HG03025 (cell line): ENCODE data around the gene AP3M1.
A peak's percentile ranks its signal among the peaks of the same experiment; 100 is the strongest.
"Not testable (repeated sequence)": the region's sequence is repeated elsewhere in the genome, so short reads cannot be mapped to it uniquely, and the experiment has no call there.

Experiments used
- ATAC-seq: cut with Tn5 transposase; IDR thresholded peaks from one replicate; pipeline ENCODE4 v1.9.1; 2021; ENCODE audit warnings: mild to moderate bottlenecking, moderate library complexity; ENCODE audit not compliant: unreplicated experiment, low FRiP score

Gene AP3M1

DNA sequence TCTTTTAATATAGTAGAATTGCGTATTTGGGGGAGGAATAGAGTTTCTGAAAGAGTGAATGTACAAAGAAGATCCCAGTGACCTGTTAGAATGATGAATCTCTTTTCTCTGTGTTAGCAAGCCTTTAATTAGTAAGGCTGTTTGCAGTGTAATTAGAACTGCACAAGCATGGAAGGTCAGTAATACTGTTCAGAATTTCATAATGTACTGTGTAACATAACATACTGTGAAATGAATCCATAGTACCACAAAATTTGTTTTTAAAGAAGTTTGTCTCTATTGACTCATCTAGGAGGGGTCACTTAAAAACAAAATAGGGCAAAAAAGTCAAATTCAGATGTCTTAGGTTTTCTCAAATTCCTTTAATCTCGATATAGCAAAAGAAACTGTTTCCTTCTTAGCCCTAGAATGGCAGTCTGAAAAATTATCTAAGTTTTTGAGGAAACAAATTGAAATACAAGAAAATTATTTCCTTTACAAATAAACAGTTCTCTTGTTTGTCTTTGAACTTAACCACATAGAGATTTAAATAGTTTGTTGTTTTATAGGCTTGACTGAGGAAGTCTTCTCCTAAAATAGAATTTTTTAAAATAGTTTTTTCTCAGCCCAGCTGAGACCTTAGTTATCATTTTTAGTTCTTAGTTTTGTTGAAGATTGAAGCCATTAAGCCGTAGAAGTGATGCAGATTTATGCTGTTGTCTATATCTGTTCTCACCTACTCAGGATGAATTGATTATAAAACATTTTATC is 12.9 kb upstream of the AP3M1 start:
- ATAC-seq, result no peak

DNA sequence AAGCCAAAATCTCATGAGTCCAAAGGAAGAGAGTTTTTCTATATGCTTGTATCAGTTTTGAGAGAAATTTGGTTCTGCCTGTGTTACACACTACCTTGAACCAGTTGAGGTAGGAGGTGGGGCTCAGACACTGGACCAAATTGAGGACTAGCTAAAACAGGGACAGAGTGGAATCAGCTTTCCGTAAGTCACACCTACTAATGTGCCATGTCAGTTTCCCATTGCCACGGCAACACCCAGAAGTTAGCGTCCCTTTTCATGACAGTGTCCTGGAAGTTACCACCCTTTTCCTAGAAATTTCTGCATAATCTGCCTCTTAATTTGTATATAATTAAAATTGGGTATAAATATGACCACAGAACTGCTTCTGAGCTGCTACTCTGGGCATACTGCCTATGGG is 9.4 kb upstream of the AP3M1 start:
- no peak for ATAC-seq

DNA sequence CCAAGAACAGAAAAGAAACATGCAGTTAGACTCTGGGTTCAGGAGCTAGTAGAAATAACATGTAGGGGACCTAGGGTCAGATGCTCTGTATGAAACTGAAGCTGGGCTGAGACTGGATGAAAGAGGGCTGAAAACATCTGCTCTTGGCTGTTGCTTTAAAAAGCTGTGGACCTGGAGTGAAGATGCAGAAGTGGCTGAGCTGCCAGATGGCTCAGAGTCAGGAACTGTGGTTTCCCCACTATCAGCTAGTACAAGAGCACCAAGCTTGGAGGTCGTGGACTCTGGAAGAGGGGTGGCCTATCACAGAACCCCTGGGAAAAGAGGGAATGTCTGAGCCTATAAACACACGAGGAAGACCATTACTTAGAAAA is 6.3 kb upstream of the AP3M1 start:
- peak; percentile 66 for ATAC-seq

DNA sequence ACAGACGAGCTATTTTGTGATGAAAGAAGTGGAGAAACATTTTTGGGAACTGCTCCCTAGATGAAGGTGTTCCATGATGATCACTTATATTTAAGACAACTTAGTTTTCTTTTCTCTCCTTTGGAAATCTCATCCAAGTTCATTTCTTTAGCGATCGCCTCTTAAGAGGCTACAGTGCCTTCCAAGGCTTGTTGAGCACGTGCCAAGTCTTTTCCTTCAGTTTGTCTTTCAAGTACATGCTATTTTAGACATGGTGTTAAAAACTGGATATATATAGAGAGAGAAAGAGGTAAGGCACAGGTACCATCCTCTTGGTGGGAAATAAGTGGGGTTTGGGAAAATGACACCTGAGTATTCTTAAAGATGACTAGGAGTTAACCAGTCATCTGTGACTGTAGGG is 3.0 kb upstream of the AP3M1 start:
- ATAC-seq, result no peak

DNA sequence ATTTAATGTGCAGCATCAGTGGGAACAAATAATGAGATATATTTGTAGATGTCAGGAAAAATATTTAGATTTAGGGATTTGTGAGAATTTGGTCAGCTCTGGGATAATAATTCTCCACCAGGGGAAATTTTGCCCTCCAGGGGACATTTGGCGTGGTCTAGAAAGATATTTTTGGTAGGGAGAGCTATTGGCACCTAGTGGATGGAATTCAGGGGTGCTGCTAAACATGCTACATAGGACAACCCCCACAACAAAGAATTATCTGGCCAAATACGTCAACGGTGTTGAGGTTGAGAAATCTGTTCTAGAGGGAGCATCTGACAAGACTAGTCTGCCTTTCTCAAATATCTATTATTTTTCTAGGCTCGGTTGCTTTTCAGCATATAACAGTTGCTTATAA is 2.5 kb upstream of the AP3M1 start:
- no peak for ATAC-seq

DNA sequence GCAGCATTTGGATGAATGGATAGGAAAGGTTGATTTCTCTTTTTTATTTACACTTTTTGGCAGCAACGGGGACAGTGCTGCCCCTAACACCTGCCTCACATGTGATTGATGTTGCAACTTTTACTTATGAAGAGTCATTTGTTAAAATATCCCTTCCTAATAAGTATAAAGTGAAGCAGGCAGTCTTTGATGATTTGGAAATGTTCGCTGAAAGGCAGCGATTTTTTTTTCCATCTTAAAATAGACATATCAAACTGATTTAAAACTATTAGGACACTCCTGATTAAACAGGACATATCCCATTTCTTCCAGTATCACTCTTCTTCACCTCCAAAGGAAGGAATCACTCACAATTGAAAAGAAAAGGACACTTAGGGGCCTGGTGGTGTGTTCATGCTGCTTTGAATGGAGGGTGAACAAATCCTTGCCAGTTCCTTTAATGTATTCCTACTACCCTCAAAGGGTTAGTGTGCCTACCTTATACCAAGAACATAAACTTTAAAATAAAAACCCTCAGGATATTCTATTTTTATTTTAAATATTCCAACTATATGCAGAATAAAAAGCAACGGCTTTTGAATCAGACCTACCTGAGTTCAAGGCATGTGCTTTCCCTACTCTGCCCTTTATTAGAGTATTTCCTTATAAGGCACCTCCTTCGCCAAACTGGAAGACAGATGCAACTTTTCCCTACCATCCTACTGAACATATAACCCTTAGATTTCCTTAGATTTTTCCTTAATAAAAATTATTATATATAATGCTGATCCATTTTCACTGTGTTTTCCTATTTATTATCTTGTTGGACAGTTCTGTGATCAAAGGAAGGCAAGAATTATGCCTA is 1.5 kb upstream of the AP3M1 start:
- ATAC-seq, result no peak

DNA sequence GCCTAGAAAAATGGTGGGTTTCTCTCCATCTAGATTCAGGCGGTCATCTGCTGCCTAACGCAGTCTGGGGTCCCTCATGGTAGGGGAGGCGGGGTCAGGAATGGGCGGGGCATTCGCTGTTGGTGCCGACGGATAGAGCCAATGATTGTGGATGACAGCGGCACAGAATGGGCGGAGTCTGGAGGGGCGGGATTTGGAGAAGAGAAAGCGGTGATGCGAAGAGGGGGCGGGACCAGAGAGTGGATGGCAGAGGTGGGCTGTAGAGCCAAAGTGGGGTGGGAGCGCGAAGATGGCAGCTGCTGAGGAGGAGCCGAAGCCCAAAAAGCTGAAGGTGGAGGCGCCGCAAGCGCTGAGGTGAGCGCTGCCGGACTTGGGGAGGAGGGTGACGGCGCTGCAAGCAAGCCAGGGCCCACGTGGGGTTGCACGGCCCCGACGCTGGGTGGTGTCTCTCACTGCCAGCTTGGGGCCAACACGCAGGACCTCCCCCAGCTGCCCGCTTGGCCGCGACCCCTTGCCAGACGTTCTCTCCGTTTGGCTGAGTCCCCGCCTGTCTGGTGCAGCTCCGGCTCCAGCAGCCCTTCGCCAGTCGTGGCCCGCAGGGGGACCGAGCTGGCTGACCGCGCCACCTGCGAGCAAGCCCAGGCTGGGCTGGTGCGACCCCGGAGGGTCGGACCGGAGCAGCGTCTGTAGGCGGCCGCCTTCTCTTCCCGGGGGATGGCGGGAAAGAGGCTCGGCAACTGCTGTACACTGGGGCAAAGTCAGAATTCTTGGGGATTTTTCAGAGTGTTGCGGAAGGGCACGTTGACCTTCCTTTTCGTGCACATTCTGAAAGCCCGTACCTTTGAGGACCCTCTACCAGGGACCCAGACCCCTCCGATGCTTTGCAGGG is 606 bp upstream of the AP3M1 start, which contains the start of gene ADK:
ADK (plus strand) TSS at position 232 of the 889 bp plus-strand sequence; CDS start at position 290, 58 bp downstream.
- peak; percentile 76 for ATAC-seq

DNA sequence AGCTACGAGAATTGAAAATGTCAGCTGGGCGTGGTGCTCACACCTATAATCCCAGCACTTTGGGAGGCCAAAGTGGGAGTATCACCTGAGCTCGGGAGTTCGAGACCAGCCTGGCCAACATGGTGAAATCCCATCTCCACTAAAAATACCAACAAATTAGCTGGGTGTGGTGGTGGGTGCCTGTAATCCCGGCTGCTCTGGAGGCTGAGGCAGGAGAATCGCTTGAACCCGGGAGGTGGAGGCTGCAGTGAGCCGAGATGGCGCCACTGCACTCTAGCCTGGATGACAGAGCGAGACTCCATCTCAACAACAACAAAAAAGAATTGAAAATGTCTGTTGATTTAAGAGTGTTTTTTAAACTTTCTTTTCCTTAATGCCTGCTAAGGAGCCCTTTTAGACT is 3.6 kb downstream of the AP3M1 start:
- not testable (repeated sequence) for ATAC-seq

DNA sequence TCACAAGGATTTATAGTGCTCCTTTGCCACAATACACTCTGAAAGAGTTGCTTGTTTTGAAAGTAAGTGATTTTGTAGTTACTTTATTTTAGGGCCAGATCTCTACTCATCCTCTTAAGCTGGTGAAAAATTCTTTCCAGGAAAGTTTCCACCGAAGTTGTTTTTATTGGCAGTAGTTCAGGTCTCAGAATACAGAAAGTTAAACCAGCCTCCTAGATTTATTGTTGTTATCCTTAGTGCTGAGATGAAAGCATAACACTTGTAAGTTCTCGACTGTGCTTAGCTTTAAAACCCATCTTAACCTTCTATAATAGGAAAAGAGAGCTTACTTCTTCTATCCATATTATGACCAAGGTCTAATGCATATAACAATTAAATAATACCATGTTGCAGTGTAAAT is 5.5 kb downstream of the AP3M1 start:
- no peak for ATAC-seq

DNA sequence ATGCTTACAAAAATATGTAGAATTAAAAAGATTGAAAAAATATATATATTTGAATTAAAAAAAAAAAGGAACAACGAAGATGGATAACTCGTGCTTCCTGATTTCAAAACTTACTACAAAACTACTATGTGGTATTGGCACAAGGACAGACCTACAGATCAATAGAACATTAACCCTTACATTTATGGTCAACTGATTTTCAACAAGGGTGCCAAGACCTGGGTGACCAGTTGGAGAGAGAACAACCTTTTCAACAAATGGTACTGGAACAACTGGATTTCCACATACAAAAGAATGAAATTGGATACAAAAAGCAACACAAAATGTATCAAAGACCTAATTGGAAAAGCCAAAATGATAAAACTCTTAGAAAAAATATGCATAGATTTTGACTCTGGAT is 10.1 kb downstream of the AP3M1 start:
- no peak for ATAC-seq

DNA sequence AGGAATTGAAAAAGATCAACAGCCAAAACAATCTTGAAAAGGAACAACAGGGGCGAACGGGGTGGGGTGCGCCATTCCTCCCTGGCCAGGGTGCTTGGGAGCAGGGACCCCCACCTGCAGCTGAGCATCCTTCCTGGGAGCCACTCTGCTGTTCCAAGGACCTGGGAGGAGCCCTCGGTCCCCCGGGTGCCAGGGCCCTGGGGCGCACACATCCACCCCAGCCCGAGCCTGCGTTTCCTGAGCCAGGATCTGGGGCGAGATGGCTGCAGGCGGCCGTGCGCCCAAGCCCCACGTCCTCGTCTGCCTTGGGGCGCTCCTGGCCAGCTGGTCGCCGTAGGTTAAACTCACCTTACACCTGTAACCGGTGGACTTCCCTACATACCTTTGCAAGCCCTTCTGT is 10.6 kb downstream of the AP3M1 start:
- ATAC-seq, result no peak

DNA sequence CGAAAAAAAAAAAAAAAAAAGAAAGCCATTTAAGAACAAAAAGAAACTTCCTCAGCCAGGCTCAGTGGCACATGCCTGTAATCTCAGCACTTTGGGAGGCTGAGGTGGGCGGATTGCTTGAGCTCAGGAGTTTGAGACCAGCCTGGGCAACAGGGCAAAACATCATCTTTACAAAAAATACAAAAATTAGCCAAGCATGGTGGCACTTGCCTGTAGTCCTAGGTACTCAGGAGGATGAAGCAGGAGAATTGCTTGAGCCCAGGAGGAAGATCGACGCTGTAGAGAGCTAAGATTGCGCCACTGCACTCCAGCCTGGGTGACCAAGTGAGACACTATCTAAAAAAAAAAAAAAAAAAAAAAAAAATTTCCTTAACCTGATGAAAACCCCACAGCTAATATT is 12.0 kb downstream of the AP3M1 start:
- ATAC-seq, result not testable (repeated sequence)

DNA sequence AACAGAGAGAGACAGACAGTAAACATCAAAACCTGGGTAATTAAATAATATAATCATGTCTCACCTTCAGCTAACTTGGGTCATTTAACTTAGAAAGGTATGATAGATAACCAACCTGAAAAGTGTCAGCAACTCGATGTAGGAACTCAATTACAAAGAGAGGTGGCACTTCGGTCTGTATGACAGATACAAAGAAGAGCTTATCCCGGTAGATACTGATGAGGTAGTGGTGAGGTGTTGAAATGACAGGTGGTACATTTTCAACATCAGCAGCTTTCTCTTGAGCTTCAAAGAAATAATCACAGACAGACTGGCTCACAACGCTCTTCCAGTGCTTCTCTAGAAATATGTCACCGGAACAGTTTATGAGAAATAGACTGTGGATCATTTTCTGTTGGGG is 12.6 kb downstream of the AP3M1 start:
- no peak for ATAC-seq

DNA sequence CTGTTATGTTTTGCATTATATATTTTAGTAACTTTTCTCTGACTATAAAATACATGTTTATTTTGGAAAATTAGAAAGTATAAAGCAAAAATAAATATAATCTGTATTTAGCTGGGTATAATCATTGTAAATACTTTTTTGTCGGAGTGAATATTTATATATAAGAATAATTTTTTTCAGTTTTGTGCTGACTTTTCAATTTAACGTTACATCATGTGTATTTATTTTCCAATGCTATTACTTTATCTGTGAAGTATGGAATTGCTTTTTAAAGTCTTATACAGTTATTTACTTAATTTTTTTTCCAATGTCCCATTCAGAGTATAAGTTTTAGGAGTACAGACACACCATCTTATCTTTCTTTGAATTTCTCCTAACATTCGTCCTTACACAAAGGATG is 15.2 kb downstream of the AP3M1 start:
- no peak for ATAC-seq

DNA sequence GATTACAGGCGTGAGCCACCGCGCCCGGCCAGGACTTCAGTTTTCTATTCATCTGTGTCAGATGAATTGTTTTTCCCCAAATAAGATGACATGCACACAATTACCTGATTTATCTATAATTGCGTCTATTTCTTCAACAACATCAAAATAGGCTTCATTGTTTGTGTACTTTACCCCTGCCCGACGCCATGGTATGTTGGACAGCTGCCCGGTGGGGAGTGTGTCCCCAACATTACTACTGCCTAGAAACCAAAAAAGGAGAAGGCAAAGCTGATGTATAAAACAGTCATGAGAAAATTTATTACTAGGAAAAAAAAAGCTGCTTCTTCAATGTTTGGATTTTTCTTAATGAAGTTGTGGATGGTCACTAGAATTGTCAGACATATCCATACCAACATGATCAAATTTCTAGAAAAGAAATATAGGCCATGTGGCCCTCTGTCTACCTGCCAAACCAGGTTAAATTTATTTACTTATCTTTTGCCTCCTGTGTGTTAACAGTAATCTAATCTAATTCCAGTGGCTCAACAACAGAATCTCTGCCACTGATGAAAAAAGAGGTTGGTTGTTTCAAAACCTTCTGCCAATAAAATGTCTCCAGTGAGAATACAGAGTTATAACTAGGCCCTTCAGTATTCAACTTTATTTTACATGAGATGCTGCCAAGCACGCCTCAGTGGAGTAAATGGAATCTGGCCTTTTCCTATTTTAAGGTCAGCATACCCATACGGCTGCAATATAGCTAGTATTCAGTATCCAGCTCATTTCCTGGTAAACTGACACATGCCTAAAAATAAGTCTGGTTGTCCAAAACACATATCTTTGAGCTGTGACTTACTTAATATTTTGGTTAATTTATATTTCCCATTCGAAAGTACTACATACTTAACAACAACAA is 16.5 kb downstream of the AP3M1 start:
- no peak for ATAC-seq

DNA sequence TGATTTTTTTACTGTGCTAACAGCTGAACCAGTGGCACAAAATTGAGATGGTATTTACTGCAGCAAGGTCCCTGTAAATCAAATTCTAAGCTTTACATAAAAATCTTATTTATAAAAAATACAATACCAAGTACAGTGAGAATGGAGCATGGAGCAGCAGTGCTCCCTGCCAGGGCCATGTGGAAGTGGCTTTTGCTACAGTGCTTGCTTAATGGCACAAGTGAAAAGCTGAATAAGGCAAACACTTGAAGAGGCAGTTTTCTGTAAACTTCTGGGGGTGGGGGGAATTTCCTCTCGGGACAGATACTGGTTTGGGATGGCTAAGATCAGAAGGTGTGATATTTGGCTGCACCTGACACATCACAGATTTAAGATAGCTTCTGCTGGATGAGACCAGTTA is 27.5 kb downstream of the AP3M1 start:
- ATAC-seq, result no peak

DNA sequence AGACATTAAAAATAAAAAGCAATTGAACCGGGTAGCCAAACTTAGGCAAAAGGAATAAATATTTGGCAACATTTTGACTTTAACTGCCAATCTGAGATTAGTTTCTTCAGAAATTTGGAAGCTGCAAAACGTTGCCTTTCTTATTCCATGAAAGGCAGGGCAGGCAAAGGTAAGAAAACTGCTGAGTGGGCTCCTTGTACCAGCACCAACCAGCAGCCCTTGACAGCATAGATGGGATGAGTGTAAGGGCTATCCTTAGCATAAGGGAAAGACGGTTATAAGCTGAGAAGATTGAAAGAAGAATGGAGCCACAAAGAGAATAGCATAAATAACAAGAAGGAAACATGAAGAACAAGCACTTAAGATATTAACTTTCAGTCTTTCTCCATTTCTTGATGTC is 28.6 kb downstream of the AP3M1 start:
- ATAC-seq, result no peak

DNA sequence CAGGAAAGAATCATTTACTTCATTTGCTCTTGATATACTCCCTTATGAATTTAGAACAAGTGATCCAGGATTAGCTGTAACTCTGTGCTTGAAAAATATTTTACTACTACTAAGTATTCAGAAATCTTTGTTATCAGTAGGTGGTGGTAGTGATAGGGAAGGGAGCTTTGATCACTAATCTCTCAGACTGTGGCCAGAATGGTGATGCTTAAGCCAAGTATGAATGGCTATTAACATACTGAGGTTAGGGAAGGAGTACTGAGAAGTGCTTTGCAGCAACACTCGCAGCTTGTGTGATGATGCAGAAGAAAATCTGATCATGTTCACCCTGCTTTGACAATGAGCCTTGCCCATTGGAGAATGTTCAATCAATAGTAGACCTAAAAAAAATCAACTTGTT is 29.3 kb downstream of the AP3M1 start:
- no peak for ATAC-seq

DNA sequence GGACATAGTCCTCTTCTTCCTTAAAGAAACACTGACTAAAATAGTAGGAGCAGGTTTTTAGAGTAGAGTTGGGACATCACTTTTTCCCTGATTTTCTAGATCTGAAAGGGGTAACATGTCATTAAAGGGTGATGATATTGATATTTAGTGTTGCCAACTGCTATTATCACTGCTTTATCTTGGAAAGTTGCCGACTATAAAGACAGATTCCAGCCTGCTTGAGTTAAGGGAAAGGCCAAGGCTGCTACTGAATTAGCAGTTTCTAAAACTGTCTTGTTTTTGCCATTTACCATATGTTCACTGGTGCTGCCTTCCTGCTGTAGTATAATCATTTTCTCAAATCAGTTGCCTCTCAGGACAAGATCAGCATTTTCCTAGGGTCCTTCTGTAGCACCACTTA is 29.7 kb downstream of the AP3M1 start:
- no peak for ATAC-seq

DNA sequence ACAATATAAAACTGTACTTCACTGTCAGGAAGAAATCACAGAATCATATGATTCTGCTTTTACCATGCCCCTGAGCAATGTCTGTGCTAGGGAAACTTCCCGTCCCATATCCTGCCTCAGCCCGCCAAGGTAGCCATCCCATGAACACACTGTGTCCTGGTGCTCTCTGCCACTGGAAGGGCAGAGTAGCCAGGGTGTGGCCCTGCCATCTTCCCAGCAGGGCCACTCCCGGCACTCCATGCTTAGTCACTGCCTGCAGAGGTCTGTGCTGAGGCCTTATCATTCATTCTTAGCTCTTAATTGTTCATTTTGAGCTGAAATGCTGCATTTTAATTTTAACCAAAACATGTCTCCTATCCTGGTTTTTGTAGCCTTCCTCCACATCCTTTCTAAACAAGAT is 31.8 kb downstream of the AP3M1 start:
- ATAC-seq, result no peak
